ENCODE results near the gene SCAMP5. TPM values are rescaled to one million over a fixed set of nuclear protein-coding genes. Genes with fewer than 3 reads are reported as not detected.

SCAMP5 gene
- total RNA-seq, 1 donor from 2014 or later: 13.9 TPM

DNA sequence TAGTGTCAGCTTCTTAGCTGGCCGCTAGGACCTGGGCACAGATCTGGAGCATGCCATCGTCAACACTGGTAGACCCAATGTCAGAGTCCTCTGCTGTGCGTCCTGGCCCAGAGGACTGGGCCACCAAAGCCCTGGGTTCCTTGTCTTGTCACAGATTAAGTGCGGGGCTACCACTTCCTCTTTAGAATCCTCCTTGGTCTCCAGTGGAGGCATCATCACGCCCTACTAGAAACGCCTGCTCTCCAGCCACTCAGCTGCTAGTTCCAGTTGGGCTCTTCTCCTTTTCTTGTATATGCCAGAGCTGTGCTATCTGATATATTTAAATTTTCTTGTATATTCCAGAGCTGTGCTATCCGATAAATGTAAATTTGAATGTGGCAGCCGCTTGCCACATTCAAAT is 39.3 kb downstream of the SCAMP5 start:
- no peak for DNase-seq (ENCODE audit: low read depth)
- Histone ChIP-seq H3K36me3 (ENCODE audit: control insufficient read depth, insufficient read depth, low read length) (no peaks in the 10 kb centered on the region), H3K4me3 (ENCODE audit: low read depth, low read length) (no peak overlapping the region), H3K27me3 (ENCODE audit: control insufficient read depth, insufficient read depth, low read length) (no peaks in the 10 kb centered on the region)
- TF ChIP-seq, protein P1, sequence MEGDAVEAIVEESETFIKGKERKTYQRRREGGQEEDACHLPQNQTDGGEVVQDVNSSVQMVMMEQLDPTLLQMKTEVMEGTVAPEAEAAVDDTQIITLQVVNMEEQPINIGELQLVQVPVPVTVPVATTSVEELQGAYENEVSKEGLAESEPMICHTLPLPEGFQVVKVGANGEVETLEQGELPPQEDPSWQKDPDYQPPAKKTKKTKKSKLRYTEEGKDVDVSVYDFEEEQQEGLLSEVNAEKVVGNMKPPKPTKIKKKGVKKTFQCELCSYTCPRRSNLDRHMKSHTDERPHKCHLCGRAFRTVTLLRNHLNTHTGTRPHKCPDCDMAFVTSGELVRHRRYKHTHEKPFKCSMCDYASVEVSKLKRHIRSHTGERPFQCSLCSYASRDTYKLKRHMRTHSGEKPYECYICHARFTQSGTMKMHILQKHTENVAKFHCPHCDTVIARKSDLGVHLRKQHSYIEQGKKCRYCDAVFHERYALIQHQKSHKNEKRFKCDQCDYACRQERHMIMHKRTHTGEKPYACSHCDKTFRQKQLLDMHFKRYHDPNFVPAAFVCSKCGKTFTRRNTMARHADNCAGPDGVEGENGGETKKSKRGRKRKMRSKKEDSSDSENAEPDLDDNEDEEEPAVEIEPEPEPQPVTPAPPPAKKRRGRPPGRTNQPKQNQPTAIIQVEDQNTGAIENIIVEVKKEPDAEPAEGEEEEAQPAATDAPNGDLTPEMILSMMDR (IDR thresholded peaks at IDR 0.05; ENCODE audit: insufficient read depth, low read length, poor library complexity, severe bottlenecking): no peak

DNA sequence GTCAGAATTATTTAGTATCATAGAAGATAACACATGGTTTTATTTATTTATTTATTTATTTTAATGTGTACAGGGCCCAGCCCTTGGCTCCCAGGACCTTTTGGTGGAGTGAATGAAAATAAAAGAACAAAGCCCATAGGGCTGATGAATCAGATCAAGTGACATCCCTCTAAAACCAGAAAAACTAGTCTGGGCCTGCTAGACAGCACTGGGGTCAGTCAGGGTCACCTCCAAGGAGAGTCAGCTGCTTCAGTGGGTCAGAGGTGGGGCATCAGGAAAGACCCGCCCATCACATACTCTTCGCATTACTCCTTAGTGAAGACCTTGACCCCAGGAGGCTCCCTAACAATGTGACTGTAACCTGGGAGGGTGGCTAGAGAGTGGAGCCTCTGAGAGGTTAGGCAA is 40.9 kb downstream of the SCAMP5 start:
- no peak for DNase-seq (ENCODE audit: low read depth)
- no peaks in the 10 kb centered on the region for H3K36me3 ChIP-seq (ENCODE audit: control insufficient read depth, insufficient read depth, low read length)
- H3K4me3 ChIP-seq (ENCODE audit: low read depth, low read length): no peak overlapping the region
- no peaks in the 10 kb centered on the region for H3K27me3 ChIP-seq (ENCODE audit: control insufficient read depth, insufficient read depth, low read length)
- TF ChIP-seq, protein P1 (IDR thresholded peaks at IDR 0.05; ENCODE audit: insufficient read depth, low read length, poor library complexity, severe bottlenecking): no peak

DNA sequence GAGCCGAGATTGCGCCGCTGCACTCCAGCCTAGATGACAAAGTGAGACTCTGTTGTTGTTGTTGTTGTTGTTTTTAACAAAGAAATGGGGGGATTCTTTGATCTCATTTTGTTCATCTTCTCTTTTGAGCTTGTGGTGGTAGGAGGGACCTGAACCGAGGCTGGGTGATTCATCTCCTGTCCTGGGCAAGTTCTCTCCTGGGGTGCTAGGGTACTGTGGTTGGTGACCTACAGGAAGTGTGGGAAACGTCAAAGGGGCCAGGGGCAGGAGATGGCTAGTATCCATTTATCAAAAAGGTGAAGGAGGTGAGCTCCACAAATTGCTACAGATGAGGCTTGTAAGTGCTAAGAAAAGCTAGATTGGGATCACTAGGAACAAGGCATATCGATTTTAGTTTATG is 42.3 kb downstream of the SCAMP5 start:
- TF ChIP-seq, protein P1 (IDR thresholded peaks at IDR 0.05; ENCODE audit: insufficient read depth, low read length, poor library complexity, severe bottlenecking): no peak
- DNase-seq (ENCODE audit: low read depth): no peak
- Histone ChIP-seq H3K27me3 (ENCODE audit: control insufficient read depth, insufficient read depth, low read length) (no peaks in the 10 kb centered on the region), H3K36me3 (ENCODE audit: control insufficient read depth, insufficient read depth, low read length) (no peaks in the 10 kb centered on the region), H3K4me3 (ENCODE audit: low read depth, low read length) (no peak overlapping the region)

DNA sequence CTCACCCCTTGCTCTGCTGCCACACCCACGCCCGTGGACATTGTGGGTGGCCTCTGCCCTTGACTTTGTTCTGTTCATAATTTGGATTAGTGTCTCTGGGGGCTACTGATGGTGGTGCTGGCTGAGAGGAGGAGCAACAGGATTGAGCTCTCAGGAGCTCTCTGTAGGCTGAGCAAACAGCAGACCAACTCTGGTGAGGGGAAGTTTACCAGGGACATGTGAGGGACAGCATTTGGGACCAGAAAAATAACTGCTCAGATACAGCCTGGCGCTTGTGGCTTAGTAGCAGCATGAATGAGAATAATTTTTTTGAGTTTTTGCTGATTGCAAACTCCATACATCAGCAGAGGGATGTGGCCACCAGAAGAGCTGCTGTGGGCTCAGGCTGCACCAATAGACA is 42.9 kb downstream of the SCAMP5 start:
- TF ChIP-seq, protein P1 (IDR thresholded peaks at IDR 0.05; ENCODE audit: insufficient read depth, low read length, poor library complexity, severe bottlenecking): no peak
- no peak for DNase-seq (ENCODE audit: low read depth)
- Histone ChIP-seq H3K27me3 (ENCODE audit: control insufficient read depth, insufficient read depth, low read length) (no peaks in the 10 kb centered on the region), H3K4me3 (ENCODE audit: low read depth, low read length) (no peak overlapping the region), H3K36me3 (ENCODE audit: control insufficient read depth, insufficient read depth, low read length) (no peaks in the 10 kb centered on the region)

DNA sequence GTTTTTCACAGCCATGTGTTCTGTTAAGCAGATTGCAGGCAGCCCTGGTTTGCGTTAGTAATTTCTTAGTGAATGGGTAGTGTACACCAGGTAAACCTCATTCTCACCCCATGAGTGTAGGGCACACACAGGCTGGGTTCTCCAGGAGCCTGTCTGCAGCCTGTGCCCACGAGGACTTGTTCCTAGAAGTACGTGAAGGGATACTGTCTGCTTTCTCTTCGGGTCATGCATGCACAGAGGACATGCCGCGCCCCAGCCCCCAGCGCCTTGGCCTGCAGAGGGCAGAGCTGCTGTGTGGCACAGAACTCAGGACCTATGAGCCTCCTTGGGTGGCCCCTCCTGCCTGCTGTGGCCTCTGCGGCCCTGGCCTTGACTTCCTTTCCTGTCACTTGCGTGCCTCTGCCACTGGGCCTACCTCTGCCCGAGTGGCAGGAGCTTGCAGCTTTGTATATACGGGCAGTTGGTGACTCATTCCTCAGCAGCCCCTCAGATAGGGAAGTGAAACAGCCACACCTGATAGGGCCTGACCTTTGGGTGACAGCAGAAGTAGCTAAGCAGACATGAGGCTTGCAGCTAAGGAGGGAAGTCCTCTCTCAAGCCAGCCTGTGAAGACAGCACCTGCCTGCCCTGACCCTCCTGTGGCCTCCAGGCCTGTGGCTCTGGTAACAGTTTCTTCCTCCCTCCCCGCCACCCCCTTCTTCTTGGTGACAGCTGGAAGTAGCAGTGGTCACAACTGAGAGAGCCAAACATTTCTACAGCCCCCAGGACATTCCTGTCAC is 47.6 kb downstream of the SCAMP5 start:
- DNase-seq (ENCODE audit: low read depth): no peak
- TF ChIP-seq, protein P1 (IDR thresholded peaks at IDR 0.05; ENCODE audit: insufficient read depth, low read length, poor library complexity, severe bottlenecking): peak; percentile 68

More for the DNA sequence above, 47.6 kb downstream of the SCAMP5 start:
- Histone ChIP-seq H3K27me3 (ENCODE audit: control insufficient read depth, insufficient read depth, low read length) (no peaks in the 10 kb centered on the region), H3K4me3 (ENCODE audit: low read depth, low read length) (no peak overlapping the region), H3K36me3 (ENCODE audit: control insufficient read depth, insufficient read depth, low read length) (no peaks in the 10 kb centered on the region)
